Measurements from ENCODE around the gene IL11RA.

IL11RA gene

DNA sequence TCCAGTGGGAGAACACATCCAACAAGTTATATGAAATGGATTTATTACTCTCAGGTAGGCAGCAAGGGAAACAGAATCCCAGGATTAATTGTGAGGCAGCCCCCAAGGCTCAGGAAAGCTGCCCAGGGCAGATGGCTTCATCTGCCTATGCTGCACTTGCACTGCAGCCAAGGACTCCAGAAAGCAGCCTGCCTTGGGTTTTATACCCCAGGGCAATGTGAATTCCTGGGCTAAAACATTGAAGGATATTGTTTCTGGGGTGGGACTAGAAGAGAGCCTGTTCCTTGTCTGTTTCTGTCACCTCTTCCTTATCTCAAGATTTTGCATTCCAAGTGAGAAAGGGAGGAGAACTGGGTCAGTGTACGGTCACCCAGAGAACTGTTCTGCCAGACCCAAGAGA is 19.3 kb downstream of the IL11RA start:
- Histone ChIP-seq H4K20me1 (ENCODE audit: control insufficient read depth, insufficient read depth, low read depth, low read length) (no peaks in the 10 kb centered on the region), H3K36me3 (ENCODE audit: control insufficient read depth, low read length) (no peaks in the 10 kb centered on the region), H3K27ac (ENCODE audit: low read depth, low read length) (no peak overlapping the region), H3K4me1 (ENCODE audit: control insufficient read depth, low read length) (0 out of 2 replicates have a peak, but pooled peaks cover under 1% of the 10 kb centered on the region), H3F3A (ENCODE audit: control insufficient read depth, insufficient read depth) (no peaks in the 10 kb centered on the region), H3K79me2 (ENCODE audit: control insufficient read depth, low read length) (no peaks in the 10 kb centered on the region), H3K27me3 (ENCODE audit: control insufficient read depth, low read length) (no peaks in the 10 kb centered on the region), H3K4me3 (ENCODE audit: low read length) (no peak overlapping the region), H3K4me2 (ENCODE audit: low read length) (no peak overlapping the region), H3K9me3 (ENCODE audit: control insufficient read depth, insufficient read depth, low read length) (no peaks in the 10 kb centered on the region), H3K9me2 (replicated peaks; ENCODE audit: control insufficient read depth, low read length) (no peaks in the 10 kb centered on the region)
- TF ChIP-seq EZH2phosphoT487 (IDR thresholded peaks at IDR 0.05; ENCODE audit: borderline replicate concordance, low read length) = no peak
- TF ChIP-seq CTCF (IDR thresholded peaks at IDR 0.05; ENCODE audit: low read depth, low read length, poor library complexity, severe bottlenecking) = no peak

DNA sequence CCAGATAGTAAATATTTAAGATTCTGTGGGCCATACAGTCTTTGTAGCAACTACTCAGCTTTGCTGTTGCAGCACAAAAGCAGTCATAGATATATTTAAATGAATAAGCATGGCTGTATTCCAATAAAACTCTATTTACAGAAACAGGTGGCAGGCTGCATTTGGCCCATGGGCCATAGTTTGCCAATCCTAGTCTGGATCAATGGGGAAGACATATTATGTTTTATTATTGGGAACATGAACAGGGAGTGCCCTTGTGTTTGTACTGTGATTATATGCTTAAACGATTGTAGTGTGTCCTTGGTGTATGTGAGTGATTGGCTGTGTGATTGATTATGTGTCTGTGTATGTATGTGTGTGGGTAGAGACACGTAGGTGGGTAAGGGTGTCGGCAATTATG is 22.5 kb downstream of the IL11RA start:
- no peak overlapping the region for H3K27ac ChIP-seq (ENCODE audit: low read depth, low read length)
- H3K4me1 ChIP-seq (ENCODE audit: control insufficient read depth, low read length) = no peaks in the 10 kb centered on the region
- no peaks in the 10 kb centered on the region for H3K9me2 ChIP-seq (replicated peaks; ENCODE audit: control insufficient read depth, low read length)
- H3F3A ChIP-seq (ENCODE audit: control insufficient read depth, insufficient read depth) = no peaks in the 10 kb centered on the region
- H3K27me3 ChIP-seq (ENCODE audit: control insufficient read depth, low read length) = no peaks in the 10 kb centered on the region
- H3K36me3 ChIP-seq (ENCODE audit: control insufficient read depth, low read length) = no peaks in the 10 kb centered on the region
- no peaks in the 10 kb centered on the region for H3K79me2 ChIP-seq (ENCODE audit: control insufficient read depth, low read length)
- H3K4me2 ChIP-seq (ENCODE audit: low read length) = no peak overlapping the region
- H4K20me1 ChIP-seq (ENCODE audit: control insufficient read depth, insufficient read depth, low read depth, low read length) = no peaks in the 10 kb centered on the region
- no peak overlapping the region for H3K4me3 ChIP-seq (ENCODE audit: low read length)
- H3K9me3 ChIP-seq (ENCODE audit: control insufficient read depth, insufficient read depth, low read length) = no peaks in the 10 kb centered on the region
- TF ChIP-seq EZH2phosphoT487 (IDR thresholded peaks at IDR 0.05; ENCODE audit: borderline replicate concordance, low read length) (no peak), CTCF (IDR thresholded peaks at IDR 0.05; ENCODE audit: low read depth, low read length, poor library complexity, severe bottlenecking) (no peak)

DNA sequence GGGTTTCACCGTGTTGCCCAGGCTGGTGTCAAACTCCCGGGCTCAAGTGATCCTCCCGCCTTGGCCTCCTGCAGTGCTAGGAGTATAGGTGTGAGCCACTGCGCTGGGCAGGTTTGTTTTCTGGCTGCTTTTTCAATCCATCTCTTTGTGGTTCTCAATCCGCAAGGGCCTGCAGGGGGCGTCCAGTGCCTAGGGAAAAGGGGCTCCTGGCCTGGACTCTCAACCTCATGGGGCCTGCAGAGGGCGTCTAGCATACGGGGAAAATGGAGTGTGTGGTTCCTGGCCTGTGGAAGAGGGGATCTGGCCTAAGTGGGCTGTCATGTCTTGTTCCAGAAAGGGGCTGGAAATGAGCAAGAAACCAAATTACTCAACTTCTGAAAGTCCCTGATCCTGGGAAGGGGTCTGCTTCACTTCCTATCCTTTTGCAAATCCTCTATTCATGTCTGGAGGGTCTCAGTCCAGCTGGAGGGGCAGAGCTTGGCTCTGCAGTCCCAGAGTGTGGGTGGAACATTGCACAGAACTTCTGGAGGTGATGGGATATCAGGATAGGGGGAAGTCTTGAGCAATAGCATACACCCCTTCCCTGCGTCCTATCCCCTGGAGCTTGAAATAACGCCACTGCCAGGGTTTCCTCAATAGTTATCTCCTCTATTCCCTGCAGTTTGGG is 23.2 kb downstream of the IL11RA start:
- Histone ChIP-seq H3K9me2 (replicated peaks; ENCODE audit: control insufficient read depth, low read length) (no peaks in the 10 kb centered on the region), H3K27ac (ENCODE audit: low read depth, low read length) (no peak overlapping the region), H3K4me2 (ENCODE audit: low read length) (no peak overlapping the region), H3K79me2 (ENCODE audit: control insufficient read depth, low read length) (no peaks in the 10 kb centered on the region), H3K4me1 (ENCODE audit: control insufficient read depth, low read length) (no peaks in the 10 kb centered on the region), H3K36me3 (ENCODE audit: control insufficient read depth, low read length) (no peaks in the 10 kb centered on the region), H3K9me3 (ENCODE audit: control insufficient read depth, insufficient read depth, low read length) (no peaks in the 10 kb centered on the region), H3F3A (ENCODE audit: control insufficient read depth, insufficient read depth) (no peaks in the 10 kb centered on the region), H3K27me3 (ENCODE audit: control insufficient read depth, low read length) (no peaks in the 10 kb centered on the region), H4K20me1 (ENCODE audit: control insufficient read depth, insufficient read depth, low read depth, low read length) (no peaks in the 10 kb centered on the region), H3K4me3 (ENCODE audit: low read length) (no peak overlapping the region)
- TF ChIP-seq EZH2phosphoT487 (IDR thresholded peaks at IDR 0.05; ENCODE audit: borderline replicate concordance, low read length) (no peak), CTCF (IDR thresholded peaks at IDR 0.05; ENCODE audit: low read depth, low read length, poor library complexity, severe bottlenecking) (peak; percentile 97)

All from DOHH2 (cell line).